SIG-M5 (cell line): ENCODE results near the gene LYZL4.

Experiments used
- DNase-seq: peaks from one replicate; lab custom pipeline; 2025; lab: John Stamatoyannopoulos, UW

LYZL4 gene

GRCh38 chr3:42410370-42411131 is at the start of gene LYZL4:
Gene LYZL4 (minus strand): TSS chr3:42410610. CDS start chr3:42407251, 3,359 bp downstream.
- no peak for DNase-seq

GRCh38 chr3:42459151-42459550 is 48.7 kb upstream of the LYZL4 start:
- no peak for DNase-seq

GRCh38 chr3:42456211-42456610 is 45.8 kb upstream of the LYZL4 start:
- DNase-seq = no peak

- no peak for DNase-seq
Observed at GRCh38 chr3:42451546-42452230, 41.3 kb upstream of the LYZL4 start.

- no peak for DNase-seq
Observed at GRCh38 chr3:42451116-42451515, 40.7 kb upstream of the LYZL4 start.

GRCh38 chr3:42450567-42450966 is 40.2 kb upstream of the LYZL4 start:
- DNase-seq = no peak

- no peak for DNase-seq
Observed at GRCh38 chr3:42447481-42447880, 37.1 kb upstream of the LYZL4 start.

GRCh38 chr3:42446111-42447050 is 36.0 kb upstream of the LYZL4 start:
- DNase-seq = no peak

GRCh38 chr3:42443819-42444436 is 33.5 kb upstream of the LYZL4 start:
- peak; percentile 7 for DNase-seq

- DNase-seq = no peak
Observed at GRCh38 chr3:42443292-42443691, 32.9 kb upstream of the LYZL4 start.

- DNase-seq = no peak
Observed at GRCh38 chr3:42442640-42443039, 32.2 kb upstream of the LYZL4 start.

GRCh38 chr3:42441791-42442190 is 31.4 kb upstream of the LYZL4 start:
- DNase-seq = no peak

GRCh38 chr3:42440924-42441323 is 30.5 kb upstream of the LYZL4 start:
- no peak for DNase-seq

GRCh38 chr3:42439261-42440115 is 29.1 kb upstream of the LYZL4 start:
- DNase-seq = no peak

GRCh38 chr3:42438758-42439157 is 28.3 kb upstream of the LYZL4 start:
- DNase-seq = no peak

- no peak for DNase-seq
Observed at GRCh38 chr3:42438193-42438592, 27.8 kb upstream of the LYZL4 start.

GRCh38 chr3:42434777-42435380 is 24.5 kb upstream of the LYZL4 start:
- no peak for DNase-seq

GRCh38 chr3:42432485-42432884 is 22.1 kb upstream of the LYZL4 start:
- no peak for DNase-seq

- DNase-seq = no peak
Observed at GRCh38 chr3:42430781-42431532, 20.5 kb upstream of the LYZL4 start.

- no peak for DNase-seq
Observed at GRCh38 chr3:42428830-42429229, 18.4 kb upstream of the LYZL4 start.
